Liver (tissue), 9 donors: Measurements from ENCODE around the gene SYK. TPM values are rescaled to one million over a fixed set of nuclear protein-coding genes. Genes with fewer than 3 reads are reported as not detected.

Experiments
- DNase-seq: peaks from one replicate; pipeline ENCODE4 v3.0.0-alpha.2; 2017; ENCODE audit warnings: low spot score
- H3K27ac ChIP-seq, 2 donors: one replicate each; pipeline ENCODE4 v1.7.0; 2013; ENCODE audit warnings: inconsistent platforms in 2 of 2, low read length in 2 of 2, control low read depth in 1 of 2, low read depth in 1 of 2, mild to moderate bottlenecking in 1 of 2
- H3K27me3 ChIP-seq, 4 donors: one replicate each; pipeline versions ENCODE4 v1.6.1 to v1.7.0; 2013; ENCODE audit warnings: low read length in 3 of 4, inconsistent platforms in 1 of 4, mild to moderate bottlenecking in 1 of 4, moderate library complexity in 1 of 4; ENCODE audit not compliant: control insufficient read depth in 4 of 4, insufficient read depth in 4 of 4
- H3K36me3 ChIP-seq, 4 donors: one replicate each; pipeline versions ENCODE4 v1.6.1 to v1.7.0; 2013; ENCODE audit warnings: low read length in 3 of 4, mild to moderate bottlenecking in 3 of 4, low read depth in 1 of 4, moderate library complexity in 1 of 4; ENCODE audit not compliant: control insufficient read depth in 4 of 4, insufficient read depth in 3 of 4
- H3K4me1 ChIP-seq, 4 donors: one replicate each; pipeline versions ENCODE4 v1.6.1 to v1.7.0; 2013; ENCODE audit warnings: low read length in 3 of 4, mild to moderate bottlenecking in 3 of 4, moderate library complexity in 1 of 4; ENCODE audit not compliant: control insufficient read depth in 4 of 4, insufficient read depth in 4 of 4
- H3K4me3 ChIP-seq, 3 donors: one replicate each; pipeline versions ENCODE4 v1.6.1 to v1.7.0; 2013; ENCODE audit warnings: low read length in 3 of 3, control low read depth in 1 of 3, low read depth in 1 of 3, mild to moderate bottlenecking in 1 of 3
- H3K9ac ChIP-seq, 2 donors: one replicate each; pipeline ENCODE4 v1.7.0; 2013; ENCODE audit warnings: low read length in 2 of 2, mild to moderate bottlenecking in 2 of 2, moderate library complexity in 2 of 2, control low read depth in 1 of 2, low read depth in 1 of 2
- H3K9me3 ChIP-seq, 4 donors: one replicate each; pipeline versions ENCODE4 v1.6.1 to v1.7.0; 2013; ENCODE audit warnings: low read length in 3 of 4; ENCODE audit not compliant: control insufficient read depth in 4 of 4
- ATF3 ChIP-seq: IDR thresholded peaks from 2 replicates; pipeline ENCODE4 v1.6.1; 2016; ENCODE audit warnings: antibody characterized with exemption
- CTCF ChIP-seq: fragments of 150-350 bp; IDR thresholded peaks from 2 replicates; pipeline ENCODE4 v1.5.1; 2017; ENCODE audit warnings: improper control_type of control experiment, low read depth, low read length; ENCODE audit not compliant: missing input control
- EGR1 ChIP-seq, 2 donors: IDR thresholded peaks; 2 replicates each; pipeline ENCODE4 v1.6.1; 2016 to 2018; ENCODE audit warnings: antibody characterized with exemption in 2 of 2, low read depth in 2 of 2
- FOXA1 ChIP-seq: IDR thresholded peaks from 2 replicates; pipeline ENCODE4 v1.6.1; 2016; ENCODE audit warnings: antibody characterized with exemption
- FOXA2 ChIP-seq: IDR thresholded peaks from 2 replicates; pipeline ENCODE4 v1.6.1; 2016; ENCODE audit warnings: antibody characterized with exemption
- GABPA ChIP-seq, 2 donors: IDR thresholded peaks in 1 of 2; conservative IDR thresholded peaks in 1 of 2; 2 replicates each; pipeline ENCODE4 v1.6.1; 2016; ENCODE audit warnings: antibody characterized with exemption in 2 of 2, mild to moderate bottlenecking in 1 of 2, moderate library complexity in 1 of 2
- HNF4A ChIP-seq, 2 donors: conservative IDR thresholded peaks; 2 replicates each; pipeline ENCODE4 v1.6.1; 2016; ENCODE audit warnings: antibody characterized with exemption in 2 of 2, mild to moderate bottlenecking in 2 of 2
- HNF4G ChIP-seq: IDR thresholded peaks from 2 replicates; pipeline ENCODE4 v1.6.1; 2016; ENCODE audit warnings: antibody characterized with exemption
- JUND ChIP-seq, 2 donors: IDR thresholded peaks; 2 replicates each; pipeline ENCODE4 v1.6.1; 2016; ENCODE audit warnings: antibody characterized with exemption in 2 of 2
- NR2F2 ChIP-seq: IDR thresholded peaks from 2 replicates; pipeline ENCODE4 v1.6.1; 2016; ENCODE audit warnings: antibody characterized with exemption
- RAD21 ChIP-seq, 2 donors: IDR thresholded peaks; 2 replicates each; pipeline ENCODE4 v1.6.1; 2016; ENCODE audit warnings: antibody characterized with exemption in 2 of 2, mild to moderate bottlenecking in 2 of 2
- RXRA ChIP-seq, 2 donors: IDR thresholded peaks; 2 replicates each; pipeline ENCODE4 v1.6.1; 2017 to 2018; ENCODE audit warnings: antibody characterized with exemption in 2 of 2, mild to moderate bottlenecking in 1 of 2
- SP1 ChIP-seq: IDR thresholded peaks from 2 replicates; pipeline ENCODE4 v1.6.1; 2018; ENCODE audit warnings: antibody characterized with exemption, mild to moderate bottlenecking
- TAF1 ChIP-seq: conservative IDR thresholded peaks from 2 replicates; pipeline ENCODE4 v1.6.1; 2016; ENCODE audit warnings: antibody characterized with exemption, mild to moderate bottlenecking
- YY1 ChIP-seq: IDR thresholded peaks from 2 replicates; pipeline ENCODE4 v1.6.1; 2016; ENCODE audit warnings: antibody characterized with exemption, mild to moderate bottlenecking
- ZBTB33 ChIP-seq: IDR thresholded peaks from 2 replicates; pipeline ENCODE4 v1.6.1; 2016; ENCODE audit warnings: antibody characterized with exemption
- WGBS: extraction: QIAGEN DNeasy Blood & Tissue Kit; methylation state at CpG from one replicate; pipeline ENCODE4 v1.1.7; 2013; 5-methylcytosine and 5-hydroxymethylcytosine counted together
- polyA plus RNA-seq, 2 donors: library from polyadenylated mRNA; stranded (reverse) in 1 of 2; unstranded in 1 of 2; fragments of 200-250 nt in 1 of 2; fragments of >200 nt in 1 of 2; fragmentation: Nextera tagmentation in 1 of 2; extraction: Ambion mirVana in 1 of 2; gene quantifications; one replicate each; pipeline versions ENCODE4 v1.2.1 to v1.2.3, GENCODE V29; 2013 to 2015
- total RNA-seq, 2 donors: library from RNA; depleted of rRNA; stranded (reverse); fragments of >200 nt; gene quantifications; one replicate each; pipeline ENCODE4 v1.2.3, GENCODE V29; 2014
- TF ChIP-seq, protein P1 (sequence below): IDR thresholded peaks from 2 replicates; pipeline ENCODE4 v1.6.1; 2016; ENCODE audit warnings: antibody characterized with exemption, mild to moderate bottlenecking
- TF ChIP-seq, protein P2 (sequence below): IDR thresholded peaks from 2 replicates; pipeline ENCODE4 v1.6.1; 2016; ENCODE audit warnings: antibody characterized with exemption
- donor health status: healthy.
- donor health status: healthy.
- donor health status: healthy.
- donor health status: healthy.
- donor health status: healthy.

Gene SYK
- total and polyA plus RNA-seq, 4 donors: 2.0 to 15.4 (median 4.1) TPM

DNA sequence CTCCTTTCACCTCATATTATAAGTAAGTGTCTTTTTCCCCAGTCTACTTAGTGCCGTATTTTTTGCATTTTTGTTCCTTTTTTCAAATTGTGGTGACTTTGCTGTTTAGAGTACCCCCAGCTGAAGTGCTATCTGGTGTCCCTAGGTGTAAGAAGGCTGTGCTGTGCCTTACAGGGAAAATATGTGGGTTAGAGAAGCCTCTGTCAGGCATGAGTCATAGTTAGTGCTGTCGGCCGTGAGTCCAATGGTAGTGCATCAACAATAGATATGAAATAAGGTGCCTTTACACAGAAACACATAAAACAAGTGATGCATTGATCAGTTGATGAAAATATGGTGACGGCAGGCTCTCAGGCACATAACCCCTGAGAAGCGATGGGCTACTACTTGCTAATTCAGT is 20.1 kb downstream of the SYK start:
- DNase-seq: no peak
- H3K4me3 ChIP-seq: no peak overlapping the region
- H3K36me3 ChIP-seq: no peaks in the 10 kb centered on the region
- H3K27ac ChIP-seq: no peak overlapping the region
- H3K9me3 ChIP-seq: no peaks in the 10 kb centered on the region
- TF ChIP-seq CTCF (no peak), ATF3 (no peak), SP1 (no peak), RAD21 (IDR thresholded peaks at IDR 0.05) (no peak), HNF4G (no peak), JUND (IDR thresholded peaks at IDR 0.05) (no peak), GABPA (IDR thresholded peaks at IDR 0.05 in 1 of 2, conservative IDR thresholded peaks at IDR 0.05 in 1 of 2) (no peak), FOXA2 (no peak)
- no peaks in the 10 kb centered on the region for H3K27me3 ChIP-seq
- WGBS: 95% methylated on average over 5 of the region's 5 CpGs
- no peak overlapping the region for H3K9ac ChIP-seq
- no peaks in the 10 kb centered on the region for H3K4me1 ChIP-seq

- TF ChIP-seq SP1: no peak
- no peak for TF ChIP-seq YY1
- no peak for TF ChIP-seq RXRA (IDR thresholded peaks at IDR 0.05)
- no peak overlapping the region for H3K9ac ChIP-seq
- WGBS: 82% methylated on average over 2 of the region's 2 CpGs
- H3K4me3 ChIP-seq: no peak overlapping the region
- no peaks in the 10 kb centered on the region for H3K36me3 ChIP-seq
- no peaks in the 10 kb centered on the region for H3K27me3 ChIP-seq
- no peaks in the 10 kb centered on the region for H3K4me1 ChIP-seq
- no peaks in the 10 kb centered on the region for H3K9me3 ChIP-seq
- DNase-seq: no peak
- H3K27ac ChIP-seq: no peak overlapping the region
Observed at GRCh38 chr9:90822866-90823265, 21.2 kb downstream of the SYK start.

- no peak overlapping the region for H3K4me3 ChIP-seq
- WGBS: 60% methylated on average over 1 of the region's 1 CpG
Observed at GRCh38 chr9:90825586-90825985, 24.0 kb downstream of the SYK start.

More at GRCh38 chr9:90825586-90825985, 24.0 kb downstream of the SYK start:
- Histone ChIP-seq H3K27me3 (no peaks in the 10 kb centered on the region), H3K9ac (no peak overlapping the region), H3K27ac (no peak overlapping the region), H3K36me3 (no peaks in the 10 kb centered on the region), H3K9me3 (no peaks in the 10 kb centered on the region), H3K4me1 (no peaks in the 10 kb centered on the region)
- TF ChIP-seq FOXA2: no peak
- TF ChIP-seq, protein P1, sequence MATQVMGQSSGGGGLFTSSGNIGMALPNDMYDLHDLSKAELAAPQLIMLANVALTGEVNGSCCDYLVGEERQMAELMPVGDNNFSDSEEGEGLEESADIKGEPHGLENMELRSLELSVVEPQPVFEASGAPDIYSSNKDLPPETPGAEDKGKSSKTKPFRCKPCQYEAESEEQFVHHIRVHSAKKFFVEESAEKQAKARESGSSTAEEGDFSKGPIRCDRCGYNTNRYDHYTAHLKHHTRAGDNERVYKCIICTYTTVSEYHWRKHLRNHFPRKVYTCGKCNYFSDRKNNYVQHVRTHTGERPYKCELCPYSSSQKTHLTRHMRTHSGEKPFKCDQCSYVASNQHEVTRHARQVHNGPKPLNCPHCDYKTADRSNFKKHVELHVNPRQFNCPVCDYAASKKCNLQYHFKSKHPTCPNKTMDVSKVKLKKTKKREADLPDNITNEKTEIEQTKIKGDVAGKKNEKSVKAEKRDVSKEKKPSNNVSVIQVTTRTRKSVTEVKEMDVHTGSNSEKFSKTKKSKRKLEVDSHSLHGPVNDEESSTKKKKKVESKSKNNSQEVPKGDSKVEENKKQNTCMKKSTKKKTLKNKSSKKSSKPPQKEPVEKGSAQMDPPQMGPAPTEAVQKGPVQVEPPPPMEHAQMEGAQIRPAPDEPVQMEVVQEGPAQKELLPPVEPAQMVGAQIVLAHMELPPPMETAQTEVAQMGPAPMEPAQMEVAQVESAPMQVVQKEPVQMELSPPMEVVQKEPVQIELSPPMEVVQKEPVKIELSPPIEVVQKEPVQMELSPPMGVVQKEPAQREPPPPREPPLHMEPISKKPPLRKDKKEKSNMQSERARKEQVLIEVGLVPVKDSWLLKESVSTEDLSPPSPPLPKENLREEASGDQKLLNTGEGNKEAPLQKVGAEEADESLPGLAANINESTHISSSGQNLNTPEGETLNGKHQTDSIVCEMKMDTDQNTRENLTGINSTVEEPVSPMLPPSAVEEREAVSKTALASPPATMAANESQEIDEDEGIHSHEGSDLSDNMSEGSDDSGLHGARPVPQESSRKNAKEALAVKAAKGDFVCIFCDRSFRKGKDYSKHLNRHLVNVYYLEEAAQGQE: no peak
- TF ChIP-seq RAD21 (IDR thresholded peaks at IDR 0.05): no peak
- TF ChIP-seq HNF4A (conservative IDR thresholded peaks at IDR 0.05): no peak
- no peak for TF ChIP-seq NR2F2
- TF ChIP-seq YY1: no peak
- no peak for TF ChIP-seq TAF1
- no peak for TF ChIP-seq GABPA (IDR thresholded peaks at IDR 0.05 in 1 of 2, conservative IDR thresholded peaks at IDR 0.05 in 1 of 2)
- no peak for TF ChIP-seq HNF4G
- no peak for TF ChIP-seq EGR1 (IDR thresholded peaks at IDR 0.05; ENCODE audit: low read depth in 2 of 2)
- no peak for TF ChIP-seq JUND (IDR thresholded peaks at IDR 0.05)
- TF ChIP-seq, protein P2, sequence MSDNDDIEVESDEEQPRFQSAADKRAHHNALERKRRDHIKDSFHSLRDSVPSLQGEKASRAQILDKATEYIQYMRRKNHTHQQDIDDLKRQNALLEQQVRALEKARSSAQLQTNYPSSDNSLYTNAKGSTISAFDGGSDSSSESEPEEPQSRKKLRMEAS: no peak
- TF ChIP-seq ATF3: no peak
- TF ChIP-seq RXRA (IDR thresholded peaks at IDR 0.05): no peak
- TF ChIP-seq ZBTB33: no peak
- TF ChIP-seq FOXA1: no peak
- TF ChIP-seq SP1: no peak
- no peak for TF ChIP-seq CTCF
- no peak for DNase-seq
